Colonic mucosa (tissue), 4 donors: ENCODE measurements around the gene CEP164. TPM values are rescaled to one million over a fixed set of nuclear protein-coding genes. Genes with fewer than 3 reads are reported as not detected.

Experiments used
- DNase-seq: peaks from one replicate; pipeline ENCODE4 v3.0.0-alpha.2; 2020
- H3K27ac ChIP-seq: fragments of 200-600 bp; one replicate; pipeline ENCODE4 v1.8.0; 2021
- H3K27me3 ChIP-seq: fragments of 200-600 bp; one replicate; pipeline ENCODE4 v1.8.0; 2021
- H3K36me3 ChIP-seq: fragments of 200-600 bp; one replicate; pipeline ENCODE4 v1.8.0; 2021
- H3K4me1 ChIP-seq: fragments of 200-600 bp; one replicate; pipeline ENCODE4 v1.8.0; 2021; ENCODE audit warnings: mild to moderate bottlenecking
- H3K4me3 ChIP-seq: fragments of 200-600 bp; one replicate; pipeline ENCODE4 v1.8.0; 2021
- H3K9ac ChIP-seq, 2 donors: one replicate each; pipeline ENCODE4 v1.7.0; 2013; ENCODE audit warnings: control low read depth in 2 of 2, low read depth in 2 of 2, low read length in 2 of 2
- H3K9me3 ChIP-seq: fragments of 200-600 bp; one replicate; pipeline ENCODE4 v1.8.0; 2021
- intact Hi-C: fragments of 100-400 bp; cut with DNase I; formaldehyde crosslinking; loops from one replicate; pipeline ENCODE4 v1.14.1; 2022
- total RNA-seq, 2 donors: library from RNA; stranded (reverse); fragmentation: NEBNext Ultra II Directional in 1 of 2; extraction: Animal tissue kit (Norgen Biotek cat#: 25700) in 1 of 2; gene quantifications; one replicate each; pipeline ENCODE4 v1.2.1, GENCODE V29; 2021
- TF ChIP-seq, protein P1 (sequence below): fragments of 200-600 bp; IDR thresholded peaks from one replicate; pipeline ENCODE4 v1.8.0; 2022; ENCODE audit warnings: antibody characterized with exemption, mild to moderate bottlenecking
- donor health status: healthy.
- donor health status: DM: no; HTN: no; CAD: no.
- donor health status: DM: no; HTN: no; CAD: no.

Gene CEP164
- total RNA-seq, 2 donors from 2014 or later, result 12.4 to 19.2 TPM

GRCh38 chr11:117282956-117283355, 44.7 kb upstream of the CEP164 start:
- Histone ChIP-seq H3K27me3 (no peaks in the 10 kb centered on the region), H3K9me3 (no peaks in the 10 kb centered on the region), H3K36me3 (no peaks in the 10 kb centered on the region), H3K9ac (no peak overlapping the region), H3K27ac (no peak overlapping the region), H3K4me3 (no peak overlapping the region), H3K4me1 (no peaks in the 10 kb centered on the region)
- no peak for DNase-seq
- TF ChIP-seq, protein P1, sequence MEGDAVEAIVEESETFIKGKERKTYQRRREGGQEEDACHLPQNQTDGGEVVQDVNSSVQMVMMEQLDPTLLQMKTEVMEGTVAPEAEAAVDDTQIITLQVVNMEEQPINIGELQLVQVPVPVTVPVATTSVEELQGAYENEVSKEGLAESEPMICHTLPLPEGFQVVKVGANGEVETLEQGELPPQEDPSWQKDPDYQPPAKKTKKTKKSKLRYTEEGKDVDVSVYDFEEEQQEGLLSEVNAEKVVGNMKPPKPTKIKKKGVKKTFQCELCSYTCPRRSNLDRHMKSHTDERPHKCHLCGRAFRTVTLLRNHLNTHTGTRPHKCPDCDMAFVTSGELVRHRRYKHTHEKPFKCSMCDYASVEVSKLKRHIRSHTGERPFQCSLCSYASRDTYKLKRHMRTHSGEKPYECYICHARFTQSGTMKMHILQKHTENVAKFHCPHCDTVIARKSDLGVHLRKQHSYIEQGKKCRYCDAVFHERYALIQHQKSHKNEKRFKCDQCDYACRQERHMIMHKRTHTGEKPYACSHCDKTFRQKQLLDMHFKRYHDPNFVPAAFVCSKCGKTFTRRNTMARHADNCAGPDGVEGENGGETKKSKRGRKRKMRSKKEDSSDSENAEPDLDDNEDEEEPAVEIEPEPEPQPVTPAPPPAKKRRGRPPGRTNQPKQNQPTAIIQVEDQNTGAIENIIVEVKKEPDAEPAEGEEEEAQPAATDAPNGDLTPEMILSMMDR, result no peak
- intact Hi-C loops, result no loop called here

DNA sequence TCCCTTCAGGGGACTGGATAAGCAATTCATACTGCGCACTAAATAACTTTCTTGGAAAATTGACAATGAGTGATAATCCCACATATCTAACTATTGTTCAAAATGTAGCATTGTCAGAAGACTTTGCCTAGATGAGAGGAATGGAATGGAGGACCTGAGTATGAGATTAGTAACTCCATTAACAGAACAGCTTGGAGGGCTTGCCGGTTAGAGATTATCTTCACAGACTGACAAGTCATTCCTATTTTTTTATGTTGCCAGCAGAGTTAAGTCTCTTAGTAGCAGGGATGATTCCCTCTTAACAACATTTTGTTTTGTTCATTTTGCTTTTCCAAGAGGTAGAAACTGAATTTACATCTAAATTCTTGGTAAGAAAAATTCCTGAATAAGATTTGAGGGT, 43.6 kb upstream of the CEP164 start:
- no peak overlapping the region for H3K4me3 ChIP-seq
- no peaks in the 10 kb centered on the region for H3K27me3 ChIP-seq
- H3K9ac ChIP-seq, result no peak overlapping the region
- no peaks in the 10 kb centered on the region for H3K36me3 ChIP-seq
- H3K9me3 ChIP-seq, result no peaks in the 10 kb centered on the region
- TF ChIP-seq, protein P1, result no peak
- no peak for DNase-seq
- H3K4me1 ChIP-seq, result no peaks in the 10 kb centered on the region
- intact Hi-C loops, result no loop called here
- no peak overlapping the region for H3K27ac ChIP-seq

DNA sequence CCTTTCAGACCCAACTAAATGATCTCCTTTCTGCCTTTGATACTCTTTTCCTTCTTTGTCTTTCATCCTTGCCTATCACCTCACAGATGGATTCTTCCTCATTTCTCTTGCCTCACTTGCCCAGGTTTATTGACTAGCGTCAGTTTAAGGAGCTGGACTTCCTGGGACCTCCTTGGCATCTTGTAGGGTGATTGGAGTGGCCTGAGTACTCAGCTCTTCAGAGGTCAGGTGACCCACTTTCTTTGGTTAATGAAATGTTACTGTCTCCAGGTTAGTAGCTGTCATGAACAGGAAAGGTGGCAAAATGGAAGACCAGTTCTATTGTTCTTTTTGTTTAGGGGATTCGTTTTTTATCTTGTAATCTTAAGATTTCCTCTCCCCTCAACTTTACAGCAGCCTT, 41.1 kb upstream of the CEP164 start:
- Histone ChIP-seq H3K4me3 (no peak overlapping the region), H3K27me3 (no peaks in the 10 kb centered on the region), H3K9ac (no peak overlapping the region), H3K9me3 (no peaks in the 10 kb centered on the region), H3K4me1 (no peaks in the 10 kb centered on the region), H3K27ac (no peak overlapping the region), H3K36me3 (no peaks in the 10 kb centered on the region)
- intact Hi-C loops, result no loop called here
- TF ChIP-seq, protein P1, result no peak
- no peak for DNase-seq

DNA sequence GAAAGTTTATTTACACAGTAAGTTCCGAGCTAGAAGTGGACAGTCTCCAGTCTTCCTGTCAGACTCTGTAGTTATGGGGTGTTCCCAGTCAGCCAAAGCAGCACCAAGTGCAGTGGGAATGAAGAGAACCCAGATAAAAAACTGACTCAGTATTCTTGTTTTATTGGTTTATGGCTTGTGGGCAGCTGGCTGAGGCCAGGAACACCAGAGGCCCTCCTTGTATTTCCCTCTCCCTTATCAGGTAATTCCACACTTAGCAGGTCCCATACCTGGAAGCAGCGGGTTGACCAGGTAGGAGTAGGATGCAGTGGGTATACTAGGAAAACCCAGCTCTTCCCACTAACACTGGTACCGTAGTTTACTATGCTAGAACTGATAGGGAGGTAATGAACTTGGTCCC, 40.0 kb upstream of the CEP164 start:
- no peaks in the 10 kb centered on the region for H3K36me3 ChIP-seq
- TF ChIP-seq, protein P1, result no peak
- no peak overlapping the region for H3K27ac ChIP-seq
- no peak overlapping the region for H3K9ac ChIP-seq
- no peak overlapping the region for H3K4me3 ChIP-seq
- H3K27me3 ChIP-seq, result no peaks in the 10 kb centered on the region
- H3K4me1 ChIP-seq, result no peaks in the 10 kb centered on the region
- intact Hi-C loops, result no loop called here
- no peaks in the 10 kb centered on the region for H3K9me3 ChIP-seq
- no peak for DNase-seq

GRCh38 chr11:117289795-117290194, 37.9 kb upstream of the CEP164 start:
- intact Hi-C loops, result no loop called here
- H3K4me1 ChIP-seq, result no peaks in the 10 kb centered on the region
- no peak for DNase-seq
- H3K9me3 ChIP-seq, result no peaks in the 10 kb centered on the region
- TF ChIP-seq, protein P1, result no peak
- no peaks in the 10 kb centered on the region for H3K27me3 ChIP-seq
- H3K4me3 ChIP-seq, result no peak overlapping the region
- H3K27ac ChIP-seq, result no peak overlapping the region
- H3K9ac ChIP-seq, result no peak overlapping the region
- H3K36me3 ChIP-seq, result no peaks in the 10 kb centered on the region
